ENCODE results near the gene DUSP9. TPM values are rescaled to one million over a fixed set of nuclear protein-coding genes. Genes with fewer than 3 reads are reported as not detected.
"Not testable (repeated sequence)": the region's sequence is repeated elsewhere in the genome, so short reads cannot be mapped to it uniquely, and the experiment has no call there.

The DUSP9 gene
- total RNA-seq, 1 experiment from 2014 or later = 10.7 TPM

- Histone ChIP-seq H3K27ac (ENCODE audit: low read length) (no peak overlapping the region), H3K4me2 (ENCODE audit: low read length) (no peak overlapping the region), H3K4me3 (ENCODE audit: low read length) (no peak overlapping the region), H3K27me3 (ENCODE audit: low read length) (no peaks in the 10 kb centered on the region), H3K9ac (ENCODE audit: low read length) (no peak overlapping the region), H3F3A (ENCODE audit: low read length, unreplicated experiment) (no peaks in the 10 kb centered on the region), H3K79me2 (ENCODE audit: low read length) (no peaks in the 10 kb centered on the region), H3K9me3 (ENCODE audit: low read length) (no peaks in the 10 kb centered on the region), H3K4me1 (ENCODE audit: insufficient read depth, low read length) (no peaks in the 10 kb centered on the region), H4K20me1 (ENCODE audit: low read length) (no peaks in the 10 kb centered on the region), H3K9me2 (replicated peaks; ENCODE audit: low read length) (no peaks in the 10 kb centered on the region), H3K36me3 (ENCODE audit: low read depth, low read length) (no peaks in the 10 kb centered on the region; the same call in 1 of the 2 replicates), H2AFZ (ENCODE audit: low read length) (no peak overlapping the region)
- DNase-seq = no peak
- ChIA-PET POLR2A (ENCODE audit: unreplicated experiment) (no interaction called here), CTCF (no interaction called here)
- ATAC-seq = no peak
- BruUV-seq (replicated peaks) = no TSS peak
- intact Hi-C loops (cut with micrococcal nuclease) = no loop called here
- TF ChIP-seq EZH2phosphoT487 (IDR thresholded peaks at IDR 0.05; ENCODE audit: borderline replicate concordance, low read length) = no peak
- no peak for TF ChIP-seq EZH2 (IDR thresholded peaks at IDR 0.05; ENCODE audit: low read length, unreplicated experiment)
- no peak for TF ChIP-seq CTCF (conservative IDR thresholded peaks at IDR 0.05; ENCODE audit: low read depth, low read length)
These were observed 51.2 kb downstream of the DUSP9 start for GRCh38 chrX:153697924-153698865.

GRCh38 chrX:153699210-153699783 lies 52.3 kb downstream of the DUSP9 start:
- H3K36me3 ChIP-seq (ENCODE audit: low read depth, low read length); BruUV-seq (replicated peaks); H3K4me1 ChIP-seq (ENCODE audit: insufficient read depth, low read length); H3F3A ChIP-seq (ENCODE audit: low read length, unreplicated experiment); H3K9me2 ChIP-seq (replicated peaks; ENCODE audit: low read length); H3K4me3 ChIP-seq (ENCODE audit: low read length); CTCF ChIA-PET; H3K27me3 ChIP-seq (ENCODE audit: low read length); H2AFZ ChIP-seq (ENCODE audit: low read length); H3K27ac ChIP-seq (ENCODE audit: low read length); H3K79me2 ChIP-seq (ENCODE audit: low read length); POLR2A ChIA-PET (ENCODE audit: unreplicated experiment); DNase-seq; H4K20me1 ChIP-seq (ENCODE audit: low read length); ATAC-seq; H3K4me2 ChIP-seq (ENCODE audit: low read length); H3K9me3 ChIP-seq (ENCODE audit: low read length); intact Hi-C loops (cut with micrococcal nuclease); H3K9ac ChIP-seq (ENCODE audit: low read length): not testable (repeated sequence)

GRCh38 chrX:153699784-153700371 lies 52.9 kb downstream of the DUSP9 start:
- H3F3A ChIP-seq (ENCODE audit: low read length, unreplicated experiment); H3K9me3 ChIP-seq (ENCODE audit: low read length); BruUV-seq (replicated peaks); H3K27me3 ChIP-seq (ENCODE audit: low read length); H3K36me3 ChIP-seq (ENCODE audit: low read depth, low read length); H3K4me1 ChIP-seq (ENCODE audit: insufficient read depth, low read length); ATAC-seq; POLR2A ChIA-PET (ENCODE audit: unreplicated experiment); H3K4me2 ChIP-seq (ENCODE audit: low read length); H4K20me1 ChIP-seq (ENCODE audit: low read length); H3K4me3 ChIP-seq (ENCODE audit: low read length); intact Hi-C loops (cut with micrococcal nuclease); DNase-seq; H3K79me2 ChIP-seq (ENCODE audit: low read length); H3K9me2 ChIP-seq (replicated peaks; ENCODE audit: low read length); CTCF ChIA-PET; H3K27ac ChIP-seq (ENCODE audit: low read length); H2AFZ ChIP-seq (ENCODE audit: low read length); H3K9ac ChIP-seq (ENCODE audit: low read length): not testable (repeated sequence)
